Measurements from ENCODE around the gene SOCS1.

GRCh38 chr16:11289202-11289601, 33.2 kb upstream of the SOCS1 start:
- TF ChIP-seq CTCF (conservative IDR thresholded peaks at IDR 0.05; ENCODE audit: low read length) = no peak
- no peak for TF ChIP-seq EZH2phosphoT487 (IDR thresholded peaks at IDR 0.05; ENCODE audit: borderline replicate concordance)

Measured in Loucy (cell line).